ENCODE data around the gene FER.
"Not testable (repeated sequence)": the region's sequence is repeated elsewhere in the genome, so short reads cannot be mapped to it uniquely, and the experiment has no call there.

FER gene

GRCh38 chr5:109141222-109142200 is 393.8 kb downstream of the FER start:
- DNase-seq = no peak

GRCh38 chr5:109143031-109143430 is 395.3 kb downstream of the FER start:
- no peak for DNase-seq

- no peak for DNase-seq
Observed at GRCh38 chr5:109145139-109145538, 397.4 kb downstream of the FER start.

- no peak for DNase-seq
Observed at GRCh38 chr5:109146591-109146990, 398.9 kb downstream of the FER start.

- no peak for DNase-seq
Observed at GRCh38 chr5:109152565-109152964, 404.9 kb downstream of the FER start.

- no peak for DNase-seq
Observed at GRCh38 chr5:109155625-109156024, 407.9 kb downstream of the FER start.

GRCh38 chr5:109156885-109157284 is 409.2 kb downstream of the FER start:
- no peak for DNase-seq

GRCh38 chr5:109160468-109160867 is 412.8 kb downstream of the FER start:
- no peak for DNase-seq

GRCh38 chr5:109161914-109162683 is 414.4 kb downstream of the FER start:
- DNase-seq = peak; percentile 29

- DNase-seq = no peak
Observed at GRCh38 chr5:109163336-109163735, 415.6 kb downstream of the FER start.

GRCh38 chr5:109164001-109164400 is 416.3 kb downstream of the FER start:
- DNase-seq = no peak

- no peak for DNase-seq
Observed at GRCh38 chr5:109167586-109167985, 419.9 kb downstream of the FER start.

- no peak for DNase-seq
Observed at GRCh38 chr5:109168151-109168550, 420.5 kb downstream of the FER start.

GRCh38 chr5:109170629-109171350 is 423.1 kb downstream of the FER start:
- DNase-seq = no peak

- not testable (repeated sequence) for DNase-seq
Observed at GRCh38 chr5:109171437-109172073, 423.9 kb downstream of the FER start.

GRCh38 chr5:109173036-109173794 is 425.5 kb downstream of the FER start:
- no peak for DNase-seq

- no peak for DNase-seq
Observed at GRCh38 chr5:109177227-109177626, 429.5 kb downstream of the FER start.

- no peak for DNase-seq
Observed at GRCh38 chr5:109177782-109178181, 430.1 kb downstream of the FER start.

- no peak for DNase-seq
Observed at GRCh38 chr5:109180668-109181067, 433.0 kb downstream of the FER start.

GRCh38 chr5:109186759-109187158 is 439.1 kb downstream of the FER start:
- DNase-seq = no peak

GRCh38 chr5:109191153-109191558 is 443.5 kb downstream of the FER start:
- DNase-seq = peak; percentile 49

- DNase-seq = no peak
Observed at GRCh38 chr5:109192027-109192426, 444.3 kb downstream of the FER start.
